Kidney tubule cell (primary cell): ENCODE data around the gene RESP18.

Experiments used
- DNase-seq: peaks from one replicate; pipeline ENCODE4 v3.0.0-alpha.2; 2018; ENCODE audit warnings: low spot score

RESP18 gene

GRCh38 chr2:219332542-219332941 lies at the start of gene RESP18:
Gene RESP18 (minus strand): TSS chr2:219332744.
- DNase-seq = no peak

- DNase-seq = no peak
Observed at GRCh38 chr2:219381448-219381847, 48.9 kb upstream of the RESP18 start.

GRCh38 chr2:219380926-219381325 lies 48.4 kb upstream of the RESP18 start:
- no peak for DNase-seq

GRCh38 chr2:219378163-219378851 lies 45.8 kb upstream of the RESP18 start:
- no peak for DNase-seq

- DNase-seq = no peak
Observed at GRCh38 chr2:219369447-219369861, 36.9 kb upstream of the RESP18 start.

GRCh38 chr2:219368690-219369191 lies 36.2 kb upstream of the RESP18 start:
- DNase-seq = no peak

- DNase-seq = peak; percentile 78
Observed at GRCh38 chr2:219362524-219363164, 30.1 kb upstream of the RESP18 start.

- DNase-seq = no peak
Observed at GRCh38 chr2:219362072-219362471, 29.5 kb upstream of the RESP18 start.

GRCh38 chr2:219358170-219359075 lies 25.9 kb upstream of the RESP18 start:
- no peak for DNase-seq

- no peak for DNase-seq
Observed at GRCh38 chr2:219356834-219357233, 24.3 kb upstream of the RESP18 start.

- DNase-seq = no peak
Observed at GRCh38 chr2:219354582-219354981, 22.0 kb upstream of the RESP18 start.

GRCh38 chr2:219353129-219353528 lies 20.6 kb upstream of the RESP18 start:
- DNase-seq = no peak

GRCh38 chr2:219352448-219353023 lies 20.0 kb upstream of the RESP18 start:
- DNase-seq = peak; percentile 61

- peak; percentile 9 for DNase-seq
Observed at GRCh38 chr2:219350710-219351221, 18.2 kb upstream of the RESP18 start.

- no peak for DNase-seq
Observed at GRCh38 chr2:219350215-219350614, 17.7 kb upstream of the RESP18 start.

GRCh38 chr2:219344751-219345430 lies 12.3 kb upstream of the RESP18 start:
- DNase-seq = peak; percentile 26

- peak; percentile 42 for DNase-seq
Observed at GRCh38 chr2:219335373-219335786, 2.8 kb upstream of the RESP18 start.

- DNase-seq = no peak
Observed at GRCh38 chr2:219334076-219334475, 1.5 kb upstream of the RESP18 start.

- no peak for DNase-seq
Observed at GRCh38 chr2:219331560-219332213, 857 bp downstream of the RESP18 start.

- no peak for DNase-seq
Observed at GRCh38 chr2:219327719-219328118, 4.8 kb downstream of the RESP18 start.
